ENCODE data around the gene USP15. TPM values are rescaled to one million over a fixed set of nuclear protein-coding genes. Genes with fewer than 3 reads are reported as not detected.

The USP15 gene
- total RNA-seq, 1 experiment from 2014 or later, result 42.9 TPM

DNA sequence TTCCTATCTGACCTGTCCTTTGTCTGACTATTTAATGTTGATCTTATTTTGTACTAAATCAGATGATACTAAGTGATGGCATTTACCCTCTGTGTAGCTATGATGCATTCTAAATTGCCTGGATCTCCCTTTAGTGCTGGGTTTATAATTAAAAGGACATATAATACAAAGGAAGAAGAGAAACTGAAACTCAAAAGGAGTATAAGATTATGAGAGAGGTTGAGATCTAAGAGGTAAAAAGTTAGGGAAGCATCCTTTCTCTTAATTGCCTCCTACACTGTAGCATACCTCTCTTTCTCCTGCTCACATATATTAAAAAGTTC, 119.5 kb downstream of the USP15 start:
- no TSS peak for BruUV-seq (replicated peaks)
- H3K27ac Mint-ChIP-seq (ENCODE audit: unreplicated experiment), result no peak overlapping the region

DNA sequence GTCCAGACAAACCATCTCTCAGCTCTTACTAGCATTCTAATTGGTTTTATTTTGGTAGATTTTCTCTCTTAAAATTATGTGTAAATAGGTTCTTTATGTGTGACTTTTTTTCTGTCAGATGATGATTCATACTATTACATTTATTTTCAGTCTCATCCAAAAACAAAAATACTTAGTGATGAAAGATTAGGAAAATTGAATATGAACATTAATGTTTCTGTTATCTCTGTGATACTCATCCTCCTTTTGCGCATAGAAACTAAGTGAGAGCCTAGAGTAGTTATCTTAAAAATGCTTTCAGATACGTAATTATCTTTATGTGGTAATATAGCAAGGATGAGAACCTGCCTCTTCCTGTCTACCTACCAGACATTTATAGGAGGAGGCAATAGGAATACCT, 122.3 kb downstream of the USP15 start:
- Histone ChIP-seq H3K9me3 (no peaks in the 10 kb centered on the region), H3K27me3 (replicated peaks; ENCODE audit: control insufficient read depth, insufficient read depth, low read length) (no peaks in the 10 kb centered on the region), H3K4me1 (no peaks in the 10 kb centered on the region), H3K4me3 (ENCODE audit: low read depth, low read length) (no peak overlapping the region), H3K36me3 (ENCODE audit: control insufficient read depth, insufficient read depth, low read length) (no peaks in the 10 kb centered on the region)
- Mint-ChIP-seq H3K36me3 (ENCODE audit: insufficient read depth, unreplicated experiment) (no peaks in the 10 kb centered on the region), H3K27me3 (ENCODE audit: insufficient read depth, unreplicated experiment) (no peaks in the 10 kb centered on the region), H3K9me3 (ENCODE audit: unreplicated experiment) (no peaks in the 10 kb centered on the region), H3K4me1 (ENCODE audit: low read depth, unreplicated experiment) (peaks cover 7% of the 10 kb centered on the region), H3K4me3 (ENCODE audit: unreplicated experiment) (no peak overlapping the region), H3K27ac (ENCODE audit: unreplicated experiment) (no peak overlapping the region)
- TF ChIP-seq, protein P1, sequence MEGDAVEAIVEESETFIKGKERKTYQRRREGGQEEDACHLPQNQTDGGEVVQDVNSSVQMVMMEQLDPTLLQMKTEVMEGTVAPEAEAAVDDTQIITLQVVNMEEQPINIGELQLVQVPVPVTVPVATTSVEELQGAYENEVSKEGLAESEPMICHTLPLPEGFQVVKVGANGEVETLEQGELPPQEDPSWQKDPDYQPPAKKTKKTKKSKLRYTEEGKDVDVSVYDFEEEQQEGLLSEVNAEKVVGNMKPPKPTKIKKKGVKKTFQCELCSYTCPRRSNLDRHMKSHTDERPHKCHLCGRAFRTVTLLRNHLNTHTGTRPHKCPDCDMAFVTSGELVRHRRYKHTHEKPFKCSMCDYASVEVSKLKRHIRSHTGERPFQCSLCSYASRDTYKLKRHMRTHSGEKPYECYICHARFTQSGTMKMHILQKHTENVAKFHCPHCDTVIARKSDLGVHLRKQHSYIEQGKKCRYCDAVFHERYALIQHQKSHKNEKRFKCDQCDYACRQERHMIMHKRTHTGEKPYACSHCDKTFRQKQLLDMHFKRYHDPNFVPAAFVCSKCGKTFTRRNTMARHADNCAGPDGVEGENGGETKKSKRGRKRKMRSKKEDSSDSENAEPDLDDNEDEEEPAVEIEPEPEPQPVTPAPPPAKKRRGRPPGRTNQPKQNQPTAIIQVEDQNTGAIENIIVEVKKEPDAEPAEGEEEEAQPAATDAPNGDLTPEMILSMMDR (IDR thresholded peaks at IDR 0.05; ENCODE audit: insufficient read depth in 1 of 2, low read depth in 1 of 2, low read length in 1 of 2, severe bottlenecking in 1 of 2, unreplicated experiment in 1 of 2), result no peak
- ChIA-PET POLR2A (no interaction called here), CTCF (no interaction called here)
- no TSS peak for BruUV-seq (replicated peaks)
- intact Hi-C loops (cut with micrococcal nuclease; ENCODE audit: unreplicated experiment), result no loop called here
- no peak for DNase-seq

More for the DNA sequence above, 119.5 kb downstream of the USP15 start:
- Histone ChIP-seq H3K4me1 (no peaks in the 10 kb centered on the region), H3K27me3 (replicated peaks; ENCODE audit: control insufficient read depth, insufficient read depth, low read length) (no peaks in the 10 kb centered on the region), H3K4me3 (ENCODE audit: low read depth, low read length) (no peak overlapping the region), H3K36me3 (ENCODE audit: control insufficient read depth, insufficient read depth, low read length) (no peaks in the 10 kb centered on the region), H3K9me3 (no peaks in the 10 kb centered on the region)
- Mint-ChIP-seq H3K27me3 (ENCODE audit: insufficient read depth, unreplicated experiment) (no peaks in the 10 kb centered on the region), H3K4me3 (ENCODE audit: unreplicated experiment) (no peak overlapping the region), H3K9me3 (ENCODE audit: unreplicated experiment) (no peaks in the 10 kb centered on the region), H3K4me1 (ENCODE audit: low read depth, unreplicated experiment) (peaks cover 7% of the 10 kb centered on the region), H3K36me3 (ENCODE audit: insufficient read depth, unreplicated experiment) (no peaks in the 10 kb centered on the region)
- intact Hi-C loops (cut with micrococcal nuclease; ENCODE audit: unreplicated experiment), result no loop called here
- POLR2A ChIA-PET, result no interaction called here
- TF ChIP-seq, protein P1 (IDR thresholded peaks at IDR 0.05; ENCODE audit: insufficient read depth in 1 of 2, low read depth in 1 of 2, low read length in 1 of 2, severe bottlenecking in 1 of 2, unreplicated experiment in 1 of 2), result no peak
- CTCF ChIA-PET, result no interaction called here
- no peak for DNase-seq

DNA sequence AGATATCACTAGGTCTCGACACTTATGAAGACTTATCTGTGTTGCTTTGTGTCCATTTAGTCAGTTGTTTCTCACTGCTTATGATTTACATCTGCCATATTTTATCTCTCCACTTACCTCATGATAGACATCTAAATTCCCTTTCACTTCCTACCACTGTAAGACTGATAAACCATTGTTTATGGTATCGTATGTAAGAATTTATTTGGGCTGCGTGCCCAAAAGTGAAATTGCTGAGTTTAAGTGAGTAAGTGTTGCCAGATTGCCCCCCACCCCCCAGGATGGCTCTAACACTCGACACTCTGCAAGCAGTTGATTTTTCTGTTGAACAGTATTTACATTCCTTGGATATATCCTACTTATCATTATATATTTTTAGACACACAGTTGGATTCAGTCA, 136.5 kb downstream of the USP15 start:
- Mint-ChIP-seq H3K36me3 (ENCODE audit: insufficient read depth, unreplicated experiment) (peaks cover 15% of the 10 kb centered on the region), H3K9me3 (ENCODE audit: unreplicated experiment) (no peaks in the 10 kb centered on the region), H3K4me3 (ENCODE audit: unreplicated experiment) (no peak overlapping the region), H3K4me1 (ENCODE audit: low read depth, unreplicated experiment) (no peaks in the 10 kb centered on the region), H3K27me3 (ENCODE audit: insufficient read depth, unreplicated experiment) (no peaks in the 10 kb centered on the region), H3K27ac (ENCODE audit: unreplicated experiment) (no peak overlapping the region)
- DNase-seq, result no peak
- no peaks in the 10 kb centered on the region for H3K9me3 ChIP-seq
- no peaks in the 10 kb centered on the region for H3K4me1 ChIP-seq
- TF ChIP-seq, protein P1 (IDR thresholded peaks at IDR 0.05; ENCODE audit: insufficient read depth in 1 of 2, low read depth in 1 of 2, low read length in 1 of 2, severe bottlenecking in 1 of 2, unreplicated experiment in 1 of 2), result no peak
- no peak overlapping the region for H3K4me3 ChIP-seq (ENCODE audit: low read depth, low read length)
- H3K27me3 ChIP-seq (replicated peaks; ENCODE audit: control insufficient read depth, insufficient read depth, low read length), result no peaks in the 10 kb centered on the region
- BruUV-seq (replicated peaks), result no TSS peak
- ChIA-PET CTCF (no interaction called here), POLR2A (no interaction called here)
- intact Hi-C loops (cut with micrococcal nuclease; ENCODE audit: unreplicated experiment), result no loop called here
- no peaks in the 10 kb centered on the region for H3K36me3 ChIP-seq (ENCODE audit: control insufficient read depth, insufficient read depth, low read length)

All from Caco-2 (cell line).